GM11168 (cell line): Measurements from ENCODE around the gene LPP.
"Not testable (repeated sequence)": the region's sequence is repeated elsewhere in the genome, so short reads cannot be mapped to it uniquely, and the experiment has no call there.

ENCODE experiments used
- in situ Hi-C: fragments of 300-500 bp; cut with MboI; formaldehyde crosslinking; loops from one replicate; pipeline ENCODE4 v1.12.0; 2022; ENCODE audit warnings: low sequenced_read_pairs; ENCODE audit not compliant: unreplicated experiment

Gene LPP

GRCh38 chr3:188407158-188407880 lies 253.4 kb downstream of the LPP start:
- in situ Hi-C loops, result no loop called here

- in situ Hi-C loops, result no loop called here
These were observed 254.9 kb downstream of the LPP start for GRCh38 chr3:188408831-188409230.

DNA sequence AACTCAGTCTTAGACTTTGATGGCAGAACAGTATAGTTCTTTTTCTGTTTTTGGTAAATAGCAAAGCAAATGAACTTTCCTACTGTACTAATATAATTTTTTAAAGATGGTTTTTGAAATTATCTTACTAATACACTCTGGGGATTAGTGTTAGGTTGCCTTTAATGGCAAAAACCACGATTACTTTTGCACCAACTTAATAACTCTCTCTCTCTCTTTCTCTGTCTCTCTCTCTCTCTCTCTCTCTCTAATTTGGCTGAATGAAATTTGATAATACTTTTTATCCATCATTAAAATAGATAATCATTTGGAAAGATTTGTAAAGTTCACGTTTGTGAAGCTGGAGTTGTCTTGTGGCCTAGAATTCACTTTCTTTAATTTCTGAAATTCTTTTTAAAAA lies 257.8 kb downstream of the LPP start:
- in situ Hi-C loops, result no loop called here

DNA sequence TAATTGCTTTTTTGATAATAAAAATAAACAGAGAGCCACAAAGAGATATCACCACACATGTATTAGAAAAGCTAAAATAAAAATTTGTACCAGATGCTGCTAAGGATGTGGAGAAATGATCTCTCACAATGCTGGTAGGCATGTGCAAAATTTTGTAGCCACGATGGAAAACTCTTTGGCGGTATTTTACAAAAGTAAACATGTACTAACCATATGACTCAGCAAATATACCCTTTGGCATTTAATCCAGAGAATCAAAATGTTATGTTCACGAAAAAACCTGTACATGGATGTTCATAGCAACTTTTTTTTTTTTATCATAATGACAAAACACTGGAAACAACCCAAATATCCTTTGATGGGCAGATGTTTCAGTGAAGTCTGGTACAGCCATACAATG lies 261.2 kb downstream of the LPP start:
- in situ Hi-C loops, result no loop called here

DNA sequence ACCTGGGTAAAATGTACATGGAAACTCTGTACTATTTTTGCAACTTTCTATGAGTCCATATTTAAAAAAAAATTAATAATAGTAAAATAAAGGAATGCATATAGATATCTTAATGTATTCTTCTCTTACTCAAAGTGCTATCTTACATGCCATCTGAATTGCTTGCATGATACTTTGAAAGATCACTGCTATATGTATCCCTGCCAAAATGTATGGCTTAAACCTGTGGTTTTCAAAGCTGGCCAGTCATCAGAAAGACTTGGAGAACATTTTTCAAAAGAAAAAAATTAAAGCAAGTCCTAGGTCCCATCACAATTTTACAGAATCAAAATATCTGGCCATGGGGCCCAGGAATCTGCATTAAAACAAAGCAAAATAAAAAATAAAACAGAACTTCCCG lies 262.1 kb downstream of the LPP start:
- in situ Hi-C loops, result no loop called here

DNA sequence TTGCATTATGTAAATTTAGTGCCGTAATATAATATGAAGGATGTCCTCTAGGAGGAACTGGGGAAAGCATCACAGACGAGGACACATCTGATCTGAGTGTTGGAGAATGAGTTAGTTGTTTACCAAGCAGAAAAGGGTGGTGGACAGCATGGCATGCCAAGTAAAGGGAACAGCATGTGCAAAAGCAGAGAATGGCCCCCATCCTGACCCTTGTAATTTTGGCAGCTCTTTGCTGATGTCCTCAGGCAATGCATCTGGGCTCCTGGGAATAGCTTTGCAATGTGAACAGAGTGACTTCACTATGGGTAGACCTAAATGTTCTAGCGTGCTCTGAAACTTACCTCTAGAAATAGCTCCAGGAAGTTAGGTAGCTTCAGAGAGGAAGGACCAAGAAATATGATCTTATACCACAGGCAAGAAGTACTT lies 263.3 kb downstream of the LPP start:
- in situ Hi-C loops, result no loop called here

GRCh38 chr3:188417766-188418165 lies 263.8 kb downstream of the LPP start:
- in situ Hi-C loops, result no loop called here

- in situ Hi-C loops, result no loop called here
These were observed 267.3 kb downstream of the LPP start for GRCh38 chr3:188421151-188421821.

GRCh38 chr3:188421836-188422540 lies 268.0 kb downstream of the LPP start:
- in situ Hi-C loops, result no loop called here

DNA sequence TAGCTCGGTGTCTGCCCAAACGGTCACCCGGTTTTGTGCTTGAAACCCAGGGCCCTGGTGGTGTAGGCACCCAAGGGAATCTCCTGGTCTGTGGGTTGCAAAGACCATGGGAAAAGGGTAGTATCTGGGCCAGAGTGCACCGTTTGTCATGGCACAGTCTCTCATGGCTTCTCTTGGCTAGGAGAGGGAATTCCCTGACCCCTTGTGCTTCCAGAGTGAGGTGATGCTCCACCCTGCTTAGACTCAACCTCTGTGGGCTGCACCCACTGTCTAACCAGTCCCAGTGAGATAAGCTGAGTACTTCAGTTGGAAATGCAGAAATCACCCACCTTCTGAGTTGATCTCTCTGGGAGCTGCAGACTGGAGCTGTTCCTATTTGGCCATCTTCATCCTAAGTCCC lies 274.0 kb downstream of the LPP start:
- in situ Hi-C loops, result not testable (repeated sequence)

DNA sequence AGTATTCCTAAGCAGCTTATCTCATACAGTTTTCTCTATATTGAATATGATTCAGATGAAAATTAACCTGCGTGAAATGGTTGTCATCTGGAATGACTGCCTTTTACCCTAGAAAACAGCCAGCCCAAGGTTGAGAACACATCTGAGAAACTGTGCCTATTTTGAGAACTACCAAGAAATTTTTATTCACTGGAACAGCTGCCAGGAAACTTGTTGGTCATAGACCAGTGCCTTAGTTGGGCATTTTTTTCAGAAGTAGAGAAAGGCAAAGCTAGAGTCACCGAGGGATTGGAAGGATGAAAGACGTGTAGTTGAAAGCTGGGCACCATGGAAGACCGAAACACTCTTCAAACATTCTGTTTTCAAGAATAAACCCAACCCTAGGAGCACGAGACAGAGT lies 277.1 kb downstream of the LPP start:
- in situ Hi-C loops, result no loop called here

DNA sequence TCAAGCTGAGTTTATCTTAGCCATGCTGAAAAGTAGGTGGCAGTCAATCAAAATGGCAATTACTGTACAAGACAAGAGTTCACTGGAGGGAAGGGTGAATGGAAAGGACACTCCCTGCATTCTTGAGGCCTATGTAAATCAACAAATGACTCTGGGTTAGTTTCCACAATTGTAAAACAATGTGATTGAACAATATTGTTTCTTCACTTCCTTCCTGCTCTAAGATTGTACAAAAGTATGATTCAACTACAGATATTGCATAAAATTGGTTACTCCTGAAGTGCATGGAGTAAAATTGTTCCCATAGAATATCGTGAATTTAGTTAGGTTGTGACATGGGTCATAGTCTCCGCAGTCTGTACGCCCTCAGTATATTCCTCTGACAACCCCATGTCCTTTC lies 277.6 kb downstream of the LPP start:
- in situ Hi-C loops, result no loop called here

- in situ Hi-C loops, result no loop called here
These were observed 279.0 kb downstream of the LPP start for GRCh38 chr3:188432802-188433520.

GRCh38 chr3:188433521-188434150 lies 279.7 kb downstream of the LPP start:
- in situ Hi-C loops, result no loop called here

GRCh38 chr3:188434594-188434993 lies 280.6 kb downstream of the LPP start:
- in situ Hi-C loops, result no loop called here

DNA sequence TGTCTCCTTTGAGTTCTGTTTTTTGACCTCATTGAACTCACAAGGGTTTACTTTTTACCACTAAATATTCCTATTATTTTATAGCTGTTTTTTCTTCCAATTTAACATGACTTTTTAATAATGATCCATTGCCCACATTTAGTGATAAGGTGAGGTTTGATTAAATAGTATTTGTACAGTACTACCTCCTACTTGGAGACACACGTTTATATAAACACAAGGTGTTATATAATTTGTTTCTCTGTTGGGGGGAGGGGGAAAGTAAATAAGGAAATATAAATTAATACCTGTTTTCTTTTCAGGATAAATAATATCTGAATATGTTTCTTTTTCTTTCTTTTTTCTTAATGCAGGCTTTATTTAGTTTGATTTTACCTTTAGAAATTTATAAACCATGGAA lies 281.3 kb downstream of the LPP start:
- in situ Hi-C loops, result no loop called here

- in situ Hi-C loops, result no loop called here
These were observed 284.0 kb downstream of the LPP start for GRCh38 chr3:188437926-188438325.

DNA sequence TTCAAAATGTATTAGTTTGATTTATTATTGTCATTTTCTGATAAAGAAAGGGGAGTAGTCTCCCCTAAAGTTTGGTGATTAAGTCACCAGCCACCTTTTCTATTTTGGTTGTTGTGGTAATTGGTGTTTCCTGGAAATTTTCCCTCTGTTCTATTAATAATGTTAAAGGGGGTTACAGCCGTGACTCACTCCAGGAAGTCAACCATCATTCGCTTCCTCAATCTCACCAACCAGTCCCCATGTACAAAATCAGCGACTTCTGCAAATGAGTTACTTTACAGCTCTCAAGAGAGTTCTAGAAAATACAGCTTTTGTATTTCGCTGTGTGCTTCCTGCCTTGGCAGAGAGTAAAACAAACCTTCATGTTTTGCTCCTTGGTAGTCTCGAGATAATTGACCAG lies 285.1 kb downstream of the LPP start:
- in situ Hi-C loops, result no loop called here

DNA sequence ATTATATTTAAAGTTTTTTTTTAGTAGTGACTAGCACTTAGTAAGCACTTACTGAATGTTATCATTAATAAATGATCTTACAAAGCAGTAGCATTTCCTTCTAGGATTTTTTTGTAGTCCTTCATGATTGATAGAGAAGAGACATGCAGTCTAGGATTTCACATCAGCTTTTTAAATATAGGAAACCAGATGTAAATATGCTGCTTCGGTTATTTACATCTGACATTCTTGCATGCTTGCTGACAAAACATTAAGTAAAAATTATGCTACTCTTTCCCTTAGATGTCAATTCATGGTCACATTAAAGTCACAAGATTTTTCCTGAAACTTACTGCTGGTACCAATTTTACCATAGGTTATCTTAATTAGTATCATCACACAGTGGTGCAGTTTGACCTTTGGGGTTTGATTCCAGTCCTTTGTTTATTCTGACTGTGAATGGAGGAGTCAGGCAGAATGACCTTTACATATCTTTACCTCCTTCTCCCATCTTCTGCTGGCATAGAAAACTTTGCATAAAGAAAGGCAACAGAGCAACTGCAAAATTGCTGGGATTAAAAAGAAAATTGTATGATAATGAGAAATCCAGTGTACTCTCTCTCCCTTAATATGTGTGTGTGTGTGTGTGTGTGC lies 286.5 kb downstream of the LPP start:
- in situ Hi-C loops, result no loop called here

GRCh38 chr3:188442430-188442829 lies 288.5 kb downstream of the LPP start:
- in situ Hi-C loops, result no loop called here
